Measurements from ENCODE around the gene DKK2.

Gene DKK2

GRCh38 chr4:106979476-106979875, 56.6 kb downstream of the DKK2 start:
- no peak for TF ChIP-seq EP300 (IDR thresholded peaks at IDR 0.05; ENCODE audit: borderline replicate concordance)
- TF ChIP-seq YY1 (IDR thresholded peaks at IDR 0.05; ENCODE audit: low read depth), result no peak
- TF ChIP-seq TEAD4 (IDR thresholded peaks at IDR 0.05), result no peak
- TF ChIP-seq MAX (IDR thresholded peaks at IDR 0.05), result no peak
- no peak for TF ChIP-seq FOXM1 (IDR thresholded peaks at IDR 0.05; ENCODE audit: borderline replicate concordance, low read depth)

- TF ChIP-seq MAX (IDR thresholded peaks at IDR 0.05), result no peak
Measured at GRCh38 chr4:106978046-106978774, 57.9 kb downstream of the DKK2 start.

GRCh38 chr4:106971636-106972035, 64.5 kb downstream of the DKK2 start:
- TF ChIP-seq CREB1 (IDR thresholded peaks at IDR 0.05; ENCODE audit: low read depth), result no peak
- TF ChIP-seq EGR1 (IDR thresholded peaks at IDR 0.05), result no peak

GRCh38 chr4:106967892-106968291, 68.2 kb downstream of the DKK2 start:
- no peak for TF ChIP-seq EGR1 (IDR thresholded peaks at IDR 0.05)
- TF ChIP-seq MAX (IDR thresholded peaks at IDR 0.05), result no peak

GRCh38 chr4:106953036-106953705, 82.9 kb downstream of the DKK2 start:
- no peak for TF ChIP-seq NFIC (IDR thresholded peaks at IDR 0.05)
- no peak for TF ChIP-seq USF1 (IDR thresholded peaks at IDR 0.05)
- TF ChIP-seq ZBTB7A (IDR thresholded peaks at IDR 0.05; ENCODE audit: low read depth), result no peak
- no peak for TF ChIP-seq MAX (IDR thresholded peaks at IDR 0.05)
- TF ChIP-seq TAF1 (IDR thresholded peaks at IDR 0.05; ENCODE audit: low read depth), result no peak
- no peak for TF ChIP-seq TEAD4 (IDR thresholded peaks at IDR 0.05)
- no peak for TF ChIP-seq YY1 (IDR thresholded peaks at IDR 0.05; ENCODE audit: low read depth)
- TF ChIP-seq REST (IDR thresholded peaks at IDR 0.05; ENCODE audit: low read depth), result no peak
- TF ChIP-seq EGR1 (IDR thresholded peaks at IDR 0.05), result no peak
- TF ChIP-seq EP300 (IDR thresholded peaks at IDR 0.05; ENCODE audit: borderline replicate concordance), result no peak
- no peak for TF ChIP-seq CREB1 (IDR thresholded peaks at IDR 0.05; ENCODE audit: low read depth)
- no peak for TF ChIP-seq RAD21 (IDR thresholded peaks at IDR 0.05; ENCODE audit: low read depth)
- TF ChIP-seq FOXM1 (IDR thresholded peaks at IDR 0.05; ENCODE audit: borderline replicate concordance, low read depth), result no peak
- TF ChIP-seq TCF12 (IDR thresholded peaks at IDR 0.05; ENCODE audit: low read depth), result no peak

GRCh38 chr4:106951891-106952290, 84.2 kb downstream of the DKK2 start:
- TF ChIP-seq CREB1 (IDR thresholded peaks at IDR 0.05; ENCODE audit: low read depth), result no peak
- TF ChIP-seq FOXM1 (IDR thresholded peaks at IDR 0.05; ENCODE audit: borderline replicate concordance, low read depth), result no peak
- TF ChIP-seq TCF12 (IDR thresholded peaks at IDR 0.05; ENCODE audit: low read depth), result no peak
- TF ChIP-seq REST (IDR thresholded peaks at IDR 0.05; ENCODE audit: low read depth), result no peak

- no peak for TF ChIP-seq NFIC (IDR thresholded peaks at IDR 0.05)
- TF ChIP-seq RAD21 (IDR thresholded peaks at IDR 0.05; ENCODE audit: low read depth), result no peak
- TF ChIP-seq EGR1 (IDR thresholded peaks at IDR 0.05), result no peak
- no peak for TF ChIP-seq TCF12 (IDR thresholded peaks at IDR 0.05; ENCODE audit: low read depth)
- no peak for TF ChIP-seq FOXM1 (IDR thresholded peaks at IDR 0.05; ENCODE audit: borderline replicate concordance, low read depth)
- TF ChIP-seq ZBTB7A (IDR thresholded peaks at IDR 0.05; ENCODE audit: low read depth), result no peak
- TF ChIP-seq REST (IDR thresholded peaks at IDR 0.05; ENCODE audit: low read depth), result no peak
- no peak for TF ChIP-seq YY1 (IDR thresholded peaks at IDR 0.05; ENCODE audit: low read depth)
- no peak for TF ChIP-seq CREB1 (IDR thresholded peaks at IDR 0.05; ENCODE audit: low read depth)
- TF ChIP-seq USF1 (IDR thresholded peaks at IDR 0.05), result no peak
- no peak for TF ChIP-seq TEAD4 (IDR thresholded peaks at IDR 0.05)
- no peak for TF ChIP-seq MAX (IDR thresholded peaks at IDR 0.05)
- no peak for TF ChIP-seq EP300 (IDR thresholded peaks at IDR 0.05; ENCODE audit: borderline replicate concordance)
- no peak for TF ChIP-seq TAF1 (IDR thresholded peaks at IDR 0.05; ENCODE audit: low read depth)
- no peak for TF ChIP-seq CEBPB (IDR thresholded peaks at IDR 0.05)
Measured at GRCh38 chr4:106941841-106942240, 94.3 kb downstream of the DKK2 start.

All from Ishikawa (cell line).